HT1080 (cell line): ENCODE measurements around the gene ZNF132. TPM values are rescaled to one million over a fixed set of nuclear protein-coding genes. Genes with fewer than 3 reads are reported as not detected.
A peak's percentile ranks its signal among the peaks of the same experiment; 100 is the strongest.

Source experiments
- DNase-seq: peaks from one replicate; pipeline ENCODE4 v3.0.0-alpha.2; 2015; ENCODE audit warnings: low read depth
- small RNA-seq: library from RNA; depleted of rRNA; stranded (forward); fragments of <200 nt; gene quantifications from one replicate; pipeline ENCODE3, GENCODE V24; 2014
- total RNA-seq: library from RNA; depleted of rRNA; stranded (reverse); fragments of >200 nt; shearing (Covaris generic); gene quantifications from 2 replicates; pipeline ENCODE4 v1.2.3, GENCODE V29; 2014; rRNA removed

Gene ZNF132
- total RNA-seq, 1 experiment from 2014 or later = 4.3 TPM

DNA sequence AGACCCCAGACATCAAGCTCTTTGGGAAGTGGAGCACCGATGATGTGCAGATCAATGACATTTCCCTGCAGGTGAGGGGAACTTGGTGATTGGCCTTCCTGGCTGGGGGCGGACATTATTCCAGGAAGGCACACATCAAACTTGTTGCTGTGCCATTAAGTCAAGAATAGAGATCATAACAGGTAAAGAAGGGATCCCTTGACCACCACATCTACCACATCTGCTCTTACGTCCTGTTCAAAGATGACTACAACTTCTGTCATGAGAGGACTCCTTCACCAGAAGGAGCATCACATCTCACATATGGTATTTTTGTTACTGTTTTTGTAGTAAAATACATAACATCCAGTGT is 51.8 kb downstream of the ZNF132 start:
- no peak for DNase-seq

GRCh38 chr19:58387338-58388174 is 52.4 kb downstream of the ZNF132 start:
- DNase-seq = no peak

- DNase-seq = peak; percentile 98
These were observed 53.2 kb downstream of the ZNF132 start, which contains the start of gene RPS5 for GRCh38 chr19:58386576-58387337. TSS of gene RPS5 (plus strand) at chr19:58387269. CDS start at chr19:58388138, 869 bp downstream.

GRCh38 chr19:58385891-58386575 is 53.9 kb downstream of the ZNF132 start:
- no peak for DNase-seq

- DNase-seq = no peak
These were observed 54.6 kb downstream of the ZNF132 start for GRCh38 chr19:58385313-58385890.

- DNase-seq = no peak
These were observed 56.9 kb downstream of the ZNF132 start for GRCh38 chr19:58382997-58383603.

Small RNA genes within 50 kb of the gene (small RNA-seq; reads per million reads assigned to genes)
- gene MIR4754 = not detected
- not detected for gene RNU6-1337P

Other genes with a start within 250 kb of the ZNF132 start
- gene ZNF544, start 211.2 kb downstream of the ZNF132 start, total RNA-seq = 36.6 and 62.3 TPM in 2 replicates
- gene ZNF8, start 161.2 kb downstream of the ZNF132 start, total RNA-seq = 3.1 TPM in 2 replicates
- gene ERVK3-1, start 134.8 kb downstream of the ZNF132 start, total RNA-seq = 78.6 and 105 TPM in 2 replicates
- gene ZSCAN22, start 113.2 kb downstream of the ZNF132 start, total RNA-seq = 3.7 and 5.2 TPM in 2 replicates
- 20.3 and 22.8 TPM in 2 replicates for gene A1BG, start 86.7 kb downstream of the ZNF132 start, total RNA-seq
- gene ZNF497, start 77.4 kb downstream of the ZNF132 start, total RNA-seq = 0.67 and 2.1 TPM in 2 replicates
- 0.08 and 1.4 TPM in 2 replicates for gene ZNF837, start 59.1 kb downstream of the ZNF132 start, total RNA-seq
- 3,183 and 4,090 TPM in 2 replicates for gene RPS5, start 52.9 kb downstream of the ZNF132 start, total RNA-seq
- 0.24 TPM in 1 of 2 replicates, not detected in the other for gene RNF225, start 44.5 kb downstream of the ZNF132 start, total RNA-seq
- gene ZNF584, start 31.5 kb downstream of the ZNF132 start, total RNA-seq = 27.4 and 33.4 TPM in 2 replicates
- gene ZNF324B, start 11.5 kb upstream of the ZNF132 start, total RNA-seq = 17.6 and 19.1 TPM in 2 replicates
- gene ZNF324, start 26.9 kb upstream of the ZNF132 start, total RNA-seq = 13.5 and 17.2 TPM in 2 replicates
- 9.7 and 13.2 TPM in 2 replicates for gene ZNF446, start 36.2 kb upstream of the ZNF132 start, total RNA-seq
- gene SLC27A5, start 71.8 kb upstream of the ZNF132 start, total RNA-seq = 26.3 and 28.9 TPM in 2 replicates
- 9.2 and 12.5 TPM in 2 replicates for gene ZBTB45, start 79.7 kb upstream of the ZNF132 start, total RNA-seq
- 1,553 and 2,010 TPM in 2 replicates for gene TRIM28, start 103.9 kb upstream of the ZNF132 start, total RNA-seq
- 98.7 and 107 TPM in 2 replicates for gene CHMP2A, start 115.0 kb upstream of the ZNF132 start, total RNA-seq
- 229 and 237 TPM in 2 replicates for gene UBE2M, start 118.5 kb upstream of the ZNF132 start, total RNA-seq
- 13.5 and 15.5 TPM in 2 replicates for gene MZF1, start 133.2 kb upstream of the ZNF132 start, total RNA-seq